Measurements from ENCODE around the gene GPR160.

Gene GPR160

GRCh38 chr3:170033489-170033888 lies 4.3 kb upstream of the GPR160 start:
- peak; percentile 37 for DNase-seq

- DNase-seq: peak; percentile 44
Measured at GRCh38 chr3:170038434-170039110, 777 bp downstream of the GPR160 start.

- DNase-seq: no peak
Measured at GRCh38 chr3:170040418-170040817, 2.6 kb downstream of the GPR160 start.

- no peak for DNase-seq
Measured at GRCh38 chr3:170043506-170043905, 5.7 kb downstream of the GPR160 start.

- no peak for DNase-seq
Measured at GRCh38 chr3:170044271-170044670, 6.5 kb downstream of the GPR160 start.

- DNase-seq: no peak
Measured at GRCh38 chr3:170044795-170045244, 7.0 kb downstream of the GPR160 start.

- DNase-seq: no peak
Measured at GRCh38 chr3:170046269-170047132, 8.7 kb downstream of the GPR160 start.

GRCh38 chr3:170047133-170047404 lies 9.3 kb downstream of the GPR160 start:
- DNase-seq: no peak

- DNase-seq: no peak
Measured at GRCh38 chr3:170049146-170050000, 11.6 kb downstream of the GPR160 start.

GRCh38 chr3:170050753-170051152 lies 13.0 kb downstream of the GPR160 start:
- DNase-seq: no peak

- DNase-seq: no peak
Measured at GRCh38 chr3:170052398-170052797, 14.6 kb downstream of the GPR160 start.

- DNase-seq: no peak
Measured at GRCh38 chr3:170054204-170054603, 16.4 kb downstream of the GPR160 start.

GRCh38 chr3:170055209-170055608 lies 17.4 kb downstream of the GPR160 start:
- no peak for DNase-seq

GRCh38 chr3:170056710-170057454 lies 19.1 kb downstream of the GPR160 start:
- no peak for DNase-seq

GRCh38 chr3:170057550-170057949 lies 19.8 kb downstream of the GPR160 start:
- DNase-seq: no peak

GRCh38 chr3:170058127-170058526 lies 20.3 kb downstream of the GPR160 start:
- DNase-seq: no peak

- DNase-seq: no peak
Measured at GRCh38 chr3:170059447-170059846, 21.7 kb downstream of the GPR160 start.

GRCh38 chr3:170062068-170062467 lies 24.3 kb downstream of the GPR160 start:
- no peak for DNase-seq

- no peak for DNase-seq
Measured at GRCh38 chr3:170062769-170063168, 25.0 kb downstream of the GPR160 start.

GRCh38 chr3:170063691-170064090 lies 25.9 kb downstream of the GPR160 start:
- DNase-seq: no peak

GRCh38 chr3:170064108-170064507 lies 26.3 kb downstream of the GPR160 start:
- DNase-seq: no peak

- no peak for DNase-seq
Measured at GRCh38 chr3:170075441-170076091, 37.8 kb downstream of the GPR160 start.
